ENCODE results near the gene CRTC1.

The CRTC1 gene

DNA sequence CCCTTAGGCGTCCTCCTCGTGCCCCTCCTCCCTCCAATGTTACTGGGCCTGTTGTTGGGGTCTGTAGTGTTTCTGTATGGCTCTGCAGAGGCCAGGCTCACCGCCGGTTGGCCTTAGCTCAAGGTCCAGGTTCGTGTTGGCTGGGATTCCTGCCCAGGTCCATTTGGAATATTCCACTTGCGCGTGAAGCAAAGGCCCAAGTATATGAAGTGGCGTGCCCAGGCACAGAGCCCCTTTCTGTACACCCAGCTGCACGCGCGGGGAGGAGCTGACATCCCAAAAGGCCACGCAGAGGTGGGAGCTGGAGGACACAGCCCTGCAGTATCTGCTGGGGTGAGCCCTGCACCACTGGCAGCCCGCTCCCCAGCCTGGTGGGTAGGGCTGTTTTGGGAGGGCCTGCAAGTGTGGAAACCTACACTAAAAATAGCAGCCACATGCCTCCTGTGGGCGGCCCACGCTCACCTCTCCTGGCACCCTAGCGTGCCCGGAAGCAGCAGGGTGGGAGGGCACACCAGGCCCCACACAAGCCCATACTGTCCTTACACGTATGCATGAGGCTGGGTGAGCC, 30.2 kb downstream of the CRTC1 start:
- Histone ChIP-seq H3K4me3 (ENCODE audit: low read length) (no peak overlapping the region), H3K27ac (ENCODE audit: low read length) (no peak overlapping the region), H3K36me3 (replicated peaks; ENCODE audit: insufficient read depth, low read length) (no peaks in the 10 kb centered on the region), H3K9me2 (replicated peaks; ENCODE audit: insufficient read depth, low read length) (no peaks in the 10 kb centered on the region), H3K79me2 (ENCODE audit: low read length) (no peaks in the 10 kb centered on the region), H2AFZ (ENCODE audit: low read length) (no peak overlapping the region), H3K9me3 (replicated peaks; ENCODE audit: insufficient read depth, low read length) (no peaks in the 10 kb centered on the region), H3K4me2 (ENCODE audit: low read depth, low read length) (no peak overlapping the region), H3K4me1 (ENCODE audit: low read length) (no peaks in the 10 kb centered on the region), H3F3A (ENCODE audit: insufficient read depth, low read length) (no peaks in the 10 kb centered on the region), H4K20me1 (ENCODE audit: insufficient read depth, low read length) (no peaks in the 10 kb centered on the region), H3K9ac (ENCODE audit: low read length) (no peak overlapping the region), H3K27me3 (replicated peaks; ENCODE audit: insufficient read depth, low read length) (no peaks in the 10 kb centered on the region)
- DNase-seq, result no peak
- TF ChIP-seq EZH2phosphoT487 (IDR thresholded peaks at IDR 0.05; ENCODE audit: low read length), result no peak
- no peak for TF ChIP-seq EZH2 (optimal IDR thresholded peaks at IDR 0.05; ENCODE audit: low read depth, low read length)
- TF ChIP-seq, protein P1, sequence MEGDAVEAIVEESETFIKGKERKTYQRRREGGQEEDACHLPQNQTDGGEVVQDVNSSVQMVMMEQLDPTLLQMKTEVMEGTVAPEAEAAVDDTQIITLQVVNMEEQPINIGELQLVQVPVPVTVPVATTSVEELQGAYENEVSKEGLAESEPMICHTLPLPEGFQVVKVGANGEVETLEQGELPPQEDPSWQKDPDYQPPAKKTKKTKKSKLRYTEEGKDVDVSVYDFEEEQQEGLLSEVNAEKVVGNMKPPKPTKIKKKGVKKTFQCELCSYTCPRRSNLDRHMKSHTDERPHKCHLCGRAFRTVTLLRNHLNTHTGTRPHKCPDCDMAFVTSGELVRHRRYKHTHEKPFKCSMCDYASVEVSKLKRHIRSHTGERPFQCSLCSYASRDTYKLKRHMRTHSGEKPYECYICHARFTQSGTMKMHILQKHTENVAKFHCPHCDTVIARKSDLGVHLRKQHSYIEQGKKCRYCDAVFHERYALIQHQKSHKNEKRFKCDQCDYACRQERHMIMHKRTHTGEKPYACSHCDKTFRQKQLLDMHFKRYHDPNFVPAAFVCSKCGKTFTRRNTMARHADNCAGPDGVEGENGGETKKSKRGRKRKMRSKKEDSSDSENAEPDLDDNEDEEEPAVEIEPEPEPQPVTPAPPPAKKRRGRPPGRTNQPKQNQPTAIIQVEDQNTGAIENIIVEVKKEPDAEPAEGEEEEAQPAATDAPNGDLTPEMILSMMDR (IDR thresholded peaks at IDR 0.05; ENCODE audit: low read length), result no peak

GRCh38 chr19:18715416-18715815, 31.9 kb downstream of the CRTC1 start:
- no peak for TF ChIP-seq EZH2phosphoT487 (IDR thresholded peaks at IDR 0.05; ENCODE audit: low read length)
- no peak for TF ChIP-seq EZH2 (optimal IDR thresholded peaks at IDR 0.05; ENCODE audit: low read depth, low read length)
- TF ChIP-seq, protein P1 (IDR thresholded peaks at IDR 0.05; ENCODE audit: low read length), result no peak
- no peak overlapping the region for H3K27ac ChIP-seq (ENCODE audit: low read length)
- H3K27me3 ChIP-seq (replicated peaks; ENCODE audit: insufficient read depth, low read length), result no peaks in the 10 kb centered on the region
- no peaks in the 10 kb centered on the region for H3K9me2 ChIP-seq (replicated peaks; ENCODE audit: insufficient read depth, low read length)
- no peaks in the 10 kb centered on the region for H3K9me3 ChIP-seq (replicated peaks; ENCODE audit: insufficient read depth, low read length)
- H3K79me2 ChIP-seq (ENCODE audit: low read length), result no peaks in the 10 kb centered on the region
- no peaks in the 10 kb centered on the region for H3K4me1 ChIP-seq (ENCODE audit: low read length)
- no peaks in the 10 kb centered on the region for H4K20me1 ChIP-seq (ENCODE audit: insufficient read depth, low read length)
- H3K9ac ChIP-seq (ENCODE audit: low read length), result no peak overlapping the region
- H3K36me3 ChIP-seq (replicated peaks; ENCODE audit: insufficient read depth, low read length), result no peaks in the 10 kb centered on the region
- no peak overlapping the region for H3K4me2 ChIP-seq (ENCODE audit: low read depth, low read length)
- H2AFZ ChIP-seq (ENCODE audit: low read length), result no peak overlapping the region
- H3F3A ChIP-seq (ENCODE audit: insufficient read depth, low read length), result no peaks in the 10 kb centered on the region
- DNase-seq, result no peak
- H3K4me3 ChIP-seq (ENCODE audit: low read length), result no peak overlapping the region

GRCh38 chr19:18716857-18717256, 33.4 kb downstream of the CRTC1 start:
- H3K4me3 ChIP-seq (ENCODE audit: low read length), result no peak overlapping the region
- H3K27me3 ChIP-seq (replicated peaks; ENCODE audit: insufficient read depth, low read length), result no peaks in the 10 kb centered on the region
- DNase-seq, result no peak
- no peaks in the 10 kb centered on the region for H4K20me1 ChIP-seq (ENCODE audit: insufficient read depth, low read length)
- H3F3A ChIP-seq (ENCODE audit: insufficient read depth, low read length), result no peaks in the 10 kb centered on the region
- no peaks in the 10 kb centered on the region for H3K4me1 ChIP-seq (ENCODE audit: low read length)
- no peak overlapping the region for H3K27ac ChIP-seq (ENCODE audit: low read length)
- H3K9me2 ChIP-seq (replicated peaks; ENCODE audit: insufficient read depth, low read length), result no peaks in the 10 kb centered on the region
- TF ChIP-seq, protein P1 (IDR thresholded peaks at IDR 0.05; ENCODE audit: low read length), result no peak
- TF ChIP-seq EZH2phosphoT487 (IDR thresholded peaks at IDR 0.05; ENCODE audit: low read length), result no peak
- TF ChIP-seq EZH2 (optimal IDR thresholded peaks at IDR 0.05; ENCODE audit: low read depth, low read length), result no peak
- no peaks in the 10 kb centered on the region for H3K36me3 ChIP-seq (replicated peaks; ENCODE audit: insufficient read depth, low read length)
- H3K9me3 ChIP-seq (replicated peaks; ENCODE audit: insufficient read depth, low read length), result no peaks in the 10 kb centered on the region
- no peak overlapping the region for H3K9ac ChIP-seq (ENCODE audit: low read length)
- no peaks in the 10 kb centered on the region for H3K79me2 ChIP-seq (ENCODE audit: low read length)
- no peak overlapping the region for H3K4me2 ChIP-seq (ENCODE audit: low read depth, low read length)
- no peak overlapping the region for H2AFZ ChIP-seq (ENCODE audit: low read length)

Data from MM.1S (cell line).